ENCODE results near the gene PCBP3.

DNA sequence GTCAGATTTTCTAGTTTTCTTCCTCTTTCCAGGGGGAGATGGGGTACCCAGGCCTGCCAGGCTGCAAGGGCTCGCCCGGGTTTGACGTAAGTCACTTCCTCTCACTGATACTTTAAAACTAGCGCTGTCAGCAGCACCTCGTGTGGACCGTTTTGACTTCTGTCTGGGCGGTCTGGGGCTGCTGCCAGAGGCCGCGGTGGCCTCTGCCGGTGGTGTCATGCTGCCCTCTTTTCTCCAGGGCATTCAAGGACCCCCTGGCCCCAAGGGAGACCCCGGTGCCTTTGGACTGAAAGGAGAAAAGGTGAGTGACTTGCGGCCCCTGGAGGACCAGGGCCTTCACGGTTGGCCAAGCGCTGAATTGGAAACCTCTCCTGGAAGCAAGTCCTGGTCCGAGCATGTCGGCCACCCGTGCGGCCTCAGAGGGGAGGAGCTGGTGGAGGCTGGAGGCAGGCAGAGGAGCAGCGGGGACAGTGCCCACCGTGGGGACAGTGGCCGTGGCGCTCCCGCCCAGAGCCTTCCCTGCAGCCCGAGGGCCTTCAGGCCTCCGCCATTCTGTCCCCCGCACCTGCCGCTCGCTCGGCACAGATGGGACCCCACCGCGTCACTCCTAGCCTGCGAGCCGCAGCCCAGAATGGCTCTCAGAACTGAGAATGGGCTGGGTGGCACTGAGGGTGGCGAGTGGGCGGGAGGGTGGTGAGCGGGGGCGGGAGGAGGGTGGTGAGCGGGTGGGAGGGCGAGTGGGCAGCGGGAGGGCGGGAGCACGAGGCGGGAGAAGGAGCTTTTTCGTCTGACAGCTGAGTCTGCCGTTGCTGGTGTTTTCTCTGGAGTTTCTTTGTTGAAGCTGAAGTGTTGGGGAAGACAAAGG lies 347.4 kb downstream of the PCBP3 start:
- TF ChIP-seq POLR2A (IDR thresholded peaks at IDR 0.05): no peak
- TF ChIP-seq, protein P1, sequence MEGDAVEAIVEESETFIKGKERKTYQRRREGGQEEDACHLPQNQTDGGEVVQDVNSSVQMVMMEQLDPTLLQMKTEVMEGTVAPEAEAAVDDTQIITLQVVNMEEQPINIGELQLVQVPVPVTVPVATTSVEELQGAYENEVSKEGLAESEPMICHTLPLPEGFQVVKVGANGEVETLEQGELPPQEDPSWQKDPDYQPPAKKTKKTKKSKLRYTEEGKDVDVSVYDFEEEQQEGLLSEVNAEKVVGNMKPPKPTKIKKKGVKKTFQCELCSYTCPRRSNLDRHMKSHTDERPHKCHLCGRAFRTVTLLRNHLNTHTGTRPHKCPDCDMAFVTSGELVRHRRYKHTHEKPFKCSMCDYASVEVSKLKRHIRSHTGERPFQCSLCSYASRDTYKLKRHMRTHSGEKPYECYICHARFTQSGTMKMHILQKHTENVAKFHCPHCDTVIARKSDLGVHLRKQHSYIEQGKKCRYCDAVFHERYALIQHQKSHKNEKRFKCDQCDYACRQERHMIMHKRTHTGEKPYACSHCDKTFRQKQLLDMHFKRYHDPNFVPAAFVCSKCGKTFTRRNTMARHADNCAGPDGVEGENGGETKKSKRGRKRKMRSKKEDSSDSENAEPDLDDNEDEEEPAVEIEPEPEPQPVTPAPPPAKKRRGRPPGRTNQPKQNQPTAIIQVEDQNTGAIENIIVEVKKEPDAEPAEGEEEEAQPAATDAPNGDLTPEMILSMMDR (IDR thresholded peaks at IDR 0.05 in 4 of 5, conservative IDR thresholded peaks at IDR 0.05 in 1 of 5): no peak

Data from gastrocnemius medialis (tissue), 4 donors.